HG02571 (cell line): ENCODE data around the gene PGBD5.

Source experiments
- ATAC-seq: cut with Tn5 transposase; IDR thresholded peaks from one replicate; pipeline ENCODE4 v1.9.1; 2021; ENCODE audit warnings: mild to moderate bottlenecking, moderate library complexity; ENCODE audit not compliant: unreplicated experiment

The PGBD5 gene

DNA sequence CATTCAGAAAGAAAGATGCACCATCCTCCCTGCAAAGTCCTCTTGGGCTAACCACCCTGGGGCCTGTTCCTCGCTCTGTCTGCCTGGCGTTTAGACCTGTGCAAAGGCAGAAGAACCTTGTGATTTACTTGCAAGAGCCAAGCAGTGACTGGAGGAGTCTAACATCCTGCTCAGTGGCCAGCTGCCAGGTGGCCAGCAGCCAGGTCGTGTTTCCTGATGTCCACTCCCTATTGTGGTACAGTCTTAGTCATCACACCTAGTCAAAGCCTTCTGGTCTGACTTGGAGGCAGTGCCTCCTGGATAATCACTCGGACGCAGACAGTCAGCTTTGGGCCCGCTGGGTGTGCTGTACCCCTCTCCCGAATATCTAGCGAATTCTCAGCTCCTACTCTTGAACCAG, 118.1 kb downstream of the PGBD5 start:
- ATAC-seq = no peak

DNA sequence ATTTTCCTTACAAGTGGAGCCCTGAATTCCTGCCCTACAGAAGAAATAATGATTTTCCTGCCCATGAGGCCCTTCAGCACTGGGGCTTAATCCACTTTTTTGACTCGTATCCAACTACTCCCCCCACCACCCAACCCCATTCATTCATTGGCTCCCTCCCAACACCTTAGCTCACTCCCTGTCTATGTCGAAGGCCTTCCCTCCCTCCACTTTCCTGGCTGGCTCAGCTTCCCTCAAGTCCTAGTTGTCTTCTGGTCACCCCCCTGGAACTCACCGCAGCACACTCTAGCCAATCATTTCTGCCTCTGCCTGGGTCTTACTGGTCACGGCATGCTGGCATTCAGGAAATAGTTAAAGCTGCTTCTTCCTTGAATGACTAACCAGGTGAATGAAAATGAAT, 118.9 kb downstream of the PGBD5 start:
- ATAC-seq = no peak

DNA sequence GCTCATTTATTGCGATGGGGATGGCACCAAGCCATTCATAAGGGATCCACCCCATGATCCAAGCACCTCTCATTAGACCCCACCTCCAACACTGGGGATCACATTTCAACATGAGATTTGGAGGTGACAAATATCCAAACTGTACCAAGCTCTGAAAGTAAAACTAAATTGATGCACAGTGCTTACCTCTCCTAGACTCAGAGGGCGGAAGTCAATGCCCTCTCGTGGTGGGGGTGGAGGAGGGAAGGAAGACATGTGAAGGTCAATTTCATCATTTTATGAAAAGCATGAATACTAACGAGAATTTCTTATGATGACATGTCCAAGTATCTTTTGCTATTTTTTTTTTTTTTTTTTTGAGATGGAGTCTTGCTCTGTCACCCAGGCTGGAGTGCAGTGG, 120.0 kb downstream of the PGBD5 start:
- ATAC-seq = no peak

DNA sequence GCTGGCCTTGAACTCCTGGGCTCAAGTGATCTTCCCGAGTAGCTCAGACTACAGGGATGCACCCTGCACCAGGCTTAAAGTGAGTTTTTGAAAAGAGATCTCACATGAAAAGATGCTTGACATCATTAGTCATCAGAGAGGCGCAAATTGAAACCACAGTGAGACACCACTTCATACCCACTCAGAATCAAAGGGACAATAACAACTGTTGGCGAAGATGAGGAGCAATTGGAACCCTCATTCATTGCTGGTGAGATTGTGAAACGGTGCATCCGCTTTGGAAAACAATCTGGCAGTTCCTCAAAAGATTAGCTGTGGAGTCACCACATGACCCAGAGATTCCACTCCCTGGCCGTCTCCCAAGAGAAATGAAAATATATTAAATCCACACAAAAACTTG, 122.3 kb downstream of the PGBD5 start:
- ATAC-seq = no peak

DNA sequence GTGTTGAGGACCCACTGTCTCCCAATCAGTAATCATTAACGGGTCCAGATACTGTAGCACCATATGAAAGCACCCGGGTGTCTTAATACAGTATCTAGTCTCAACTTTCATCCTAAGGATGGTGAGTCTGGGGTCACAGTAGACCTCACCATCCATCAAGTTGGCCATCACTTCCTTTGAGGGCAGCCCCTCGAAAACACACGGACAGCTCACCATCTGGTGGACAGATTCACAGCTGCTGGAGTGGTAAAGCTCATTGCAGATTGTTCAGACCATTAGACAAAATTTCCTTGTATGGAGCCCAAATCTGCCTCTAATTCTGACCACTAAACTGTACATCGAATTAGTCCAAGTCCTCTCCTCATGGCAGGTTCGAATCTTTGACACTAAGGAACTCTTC, 123.1 kb downstream of the PGBD5 start:
- ATAC-seq = no peak

DNA sequence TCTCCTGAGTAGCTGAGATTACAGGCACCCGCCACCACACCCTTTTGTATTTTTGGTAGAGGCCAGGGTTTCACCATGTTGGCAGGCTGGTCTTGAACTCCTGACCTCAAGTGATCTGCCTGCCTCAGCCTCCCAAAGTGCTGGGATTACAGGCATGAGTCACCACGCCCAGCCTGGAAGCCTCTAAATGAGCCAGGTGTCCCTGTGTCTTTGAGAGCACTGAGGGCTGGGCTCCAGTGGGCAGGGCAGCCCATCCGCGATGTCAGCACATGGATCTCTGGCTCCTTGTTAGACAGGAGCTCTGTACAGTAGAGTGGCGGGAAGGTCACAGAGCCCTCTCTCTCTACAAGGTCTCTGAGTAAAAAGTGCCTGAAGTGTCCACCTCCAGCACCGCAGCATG, 124.3 kb downstream of the PGBD5 start:
- ATAC-seq = no peak

DNA sequence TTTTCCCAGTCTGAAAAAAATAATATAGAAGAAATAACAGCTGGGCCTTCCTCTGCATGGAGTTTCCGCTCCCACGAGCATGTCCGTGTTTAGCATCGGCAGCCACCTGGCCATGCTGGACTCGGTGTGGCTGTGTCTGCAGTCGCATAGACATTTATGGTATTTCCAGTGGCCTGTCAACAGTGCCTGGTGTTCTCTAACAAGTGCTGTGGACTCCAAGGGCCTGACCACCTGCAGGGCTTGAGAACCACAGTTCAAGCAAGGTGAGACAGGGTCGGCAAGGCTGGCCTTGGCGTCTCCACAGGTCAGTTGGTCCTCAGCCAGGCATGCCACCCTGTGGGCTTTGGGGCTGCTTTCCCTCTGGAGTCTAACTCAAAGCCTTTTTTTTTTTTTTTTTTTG, 124.8 kb downstream of the PGBD5 start:
- no peak for ATAC-seq

DNA sequence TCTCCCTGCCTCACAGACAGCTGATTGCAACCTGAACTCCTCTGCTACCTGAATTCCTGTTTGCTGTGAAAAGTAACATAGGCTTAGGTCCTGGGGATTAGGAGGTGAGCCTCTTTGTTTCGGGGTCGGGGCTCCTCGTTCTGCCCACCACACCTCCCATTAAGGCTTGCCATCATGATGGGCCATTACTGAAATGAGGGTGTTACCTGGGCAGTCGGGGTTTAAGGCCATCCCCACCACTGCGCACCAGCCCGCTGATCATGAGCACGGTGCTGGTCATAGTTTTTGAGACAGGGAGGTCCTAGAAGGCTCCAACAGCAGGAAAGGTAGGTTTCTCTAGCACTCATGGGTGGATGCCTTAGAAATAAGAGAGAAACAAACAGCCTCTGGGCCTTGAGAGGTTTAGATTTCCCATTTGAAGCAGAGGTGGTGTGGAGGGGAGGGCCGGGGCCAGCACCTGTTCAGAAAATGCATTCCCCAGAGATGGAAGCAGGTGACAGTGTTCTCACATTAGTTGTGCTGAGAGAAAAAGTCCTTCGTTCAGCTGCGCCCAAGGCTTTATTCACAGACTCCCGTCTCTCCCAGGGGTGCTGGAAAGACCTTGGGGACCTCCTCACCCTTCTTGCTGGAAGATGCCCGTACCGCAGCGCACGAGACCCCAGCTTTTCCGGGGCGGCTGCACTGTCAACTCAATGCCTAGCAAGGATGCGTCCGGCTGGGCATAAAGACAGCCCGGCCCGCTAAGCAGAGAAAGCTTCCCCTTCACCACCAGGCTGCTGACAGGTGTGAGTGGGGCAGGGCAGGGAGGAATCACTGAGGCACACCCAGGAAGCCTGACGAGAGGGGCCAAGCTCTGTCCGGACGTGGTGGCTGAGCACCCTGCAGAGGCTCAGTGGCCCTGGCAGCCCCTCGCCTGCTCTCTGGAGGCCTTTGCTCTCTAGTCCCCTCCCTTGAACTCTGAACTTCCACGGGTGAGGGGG, 125.5 kb downstream of the PGBD5 start:
- ATAC-seq = no peak

DNA sequence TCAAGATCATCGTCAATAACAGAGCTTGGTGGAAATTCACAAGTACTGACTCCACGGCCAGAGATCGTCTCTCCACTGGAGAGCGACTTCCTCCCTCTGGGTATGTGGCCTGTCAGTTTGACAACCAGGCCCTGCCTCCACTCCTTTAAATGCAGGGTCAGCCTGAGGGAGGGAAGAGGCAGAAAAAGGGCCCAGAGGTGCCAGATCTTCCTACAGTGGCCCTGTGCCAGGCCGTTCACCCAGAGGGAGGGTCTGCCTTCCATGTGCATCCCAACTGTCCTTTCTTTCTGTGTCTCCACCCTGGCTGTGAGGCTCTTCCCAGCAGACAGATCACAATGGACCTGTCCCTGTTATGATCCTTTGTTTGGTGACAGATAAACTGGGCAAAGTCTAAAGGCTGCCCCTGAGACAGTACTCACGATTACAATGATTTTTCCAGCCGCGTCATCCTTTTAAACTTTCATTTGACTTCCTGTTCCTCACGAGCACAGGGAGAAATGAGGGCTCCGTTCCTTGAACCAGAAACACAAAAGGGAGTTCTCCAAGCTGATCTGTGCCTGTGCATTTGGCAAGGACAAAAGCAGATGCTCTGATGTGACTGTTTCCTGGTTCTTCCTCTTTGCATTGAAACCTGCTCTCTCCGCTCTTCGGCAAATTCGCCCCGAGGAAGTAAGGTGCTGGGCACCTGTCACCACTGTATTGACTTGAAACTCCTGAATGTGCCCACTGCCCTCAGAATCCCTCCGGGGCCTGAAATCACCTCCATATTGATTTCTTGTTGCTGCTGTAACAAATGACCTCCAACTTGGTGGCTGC, 126.7 kb downstream of the PGBD5 start:
- no peak for ATAC-seq

DNA sequence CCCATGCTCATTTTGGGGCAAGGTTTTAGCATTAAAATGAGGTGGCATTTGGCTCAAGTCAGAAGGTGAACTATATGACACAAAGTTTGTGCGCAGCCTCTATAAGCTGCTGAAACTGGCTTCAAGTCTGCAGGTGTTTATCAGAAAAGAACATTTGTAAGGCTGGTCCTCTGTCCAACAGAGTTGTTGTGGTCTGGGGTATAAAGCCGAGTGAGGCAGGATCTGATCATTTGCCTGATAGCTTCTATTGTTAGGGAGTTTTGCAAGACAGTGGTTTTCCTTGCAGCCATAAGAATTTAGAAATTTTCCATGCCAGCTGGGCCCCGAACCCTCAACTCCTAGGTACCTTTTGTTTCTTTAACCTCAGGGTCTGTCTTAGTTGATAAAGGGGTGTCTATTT, 130.8 kb downstream of the PGBD5 start:
- no peak for ATAC-seq

DNA sequence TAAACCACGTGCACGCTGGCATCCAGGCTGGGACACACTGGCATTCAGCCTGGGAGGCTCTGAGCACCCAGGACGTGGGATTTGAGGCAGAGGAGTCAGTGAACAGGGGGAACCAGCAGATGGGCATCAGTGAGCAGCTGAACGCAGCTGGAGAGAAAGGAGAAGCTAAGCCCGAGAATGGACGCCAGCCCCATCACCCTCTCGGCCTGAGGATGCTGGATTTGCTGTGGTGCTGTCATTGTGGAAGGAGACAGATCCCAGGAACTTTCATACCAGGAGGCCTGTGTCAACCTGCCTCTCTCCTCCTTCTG, 132.8 kb downstream of the PGBD5 start:
- ATAC-seq = no peak

DNA sequence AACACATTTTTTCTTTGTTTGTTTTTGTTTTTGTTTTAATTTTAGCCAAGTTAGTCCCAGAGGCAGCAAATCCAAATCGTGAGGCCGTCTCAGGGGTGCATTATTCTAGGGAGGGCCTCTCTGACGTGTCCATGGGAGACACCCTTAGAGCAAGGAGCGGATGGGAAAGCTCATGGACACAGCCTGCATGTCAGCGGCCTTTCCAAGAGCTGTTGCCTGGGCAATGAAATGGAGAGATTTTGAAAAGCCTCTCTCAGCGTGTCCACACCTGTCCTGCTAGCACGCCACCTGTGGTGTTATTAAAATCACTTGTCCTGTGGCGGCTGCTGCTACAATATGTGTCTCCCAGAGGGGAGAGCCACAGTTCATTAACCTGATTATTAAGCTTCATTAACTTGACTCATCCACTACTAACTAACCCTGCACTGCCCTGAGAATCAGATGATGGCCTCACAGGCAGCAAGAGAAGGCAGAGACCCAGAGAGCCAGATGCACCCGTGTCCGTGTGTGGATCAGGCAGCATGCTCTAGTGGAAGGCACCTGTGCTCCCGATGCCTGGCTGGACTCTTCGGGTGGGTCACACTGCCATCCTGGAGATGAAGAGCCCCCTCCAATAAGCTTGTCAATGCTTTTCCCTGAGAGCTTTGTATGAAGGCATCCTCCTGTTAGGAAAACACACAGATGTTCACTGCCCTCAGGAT, 133.3 kb downstream of the PGBD5 start:
- ATAC-seq = no peak

DNA sequence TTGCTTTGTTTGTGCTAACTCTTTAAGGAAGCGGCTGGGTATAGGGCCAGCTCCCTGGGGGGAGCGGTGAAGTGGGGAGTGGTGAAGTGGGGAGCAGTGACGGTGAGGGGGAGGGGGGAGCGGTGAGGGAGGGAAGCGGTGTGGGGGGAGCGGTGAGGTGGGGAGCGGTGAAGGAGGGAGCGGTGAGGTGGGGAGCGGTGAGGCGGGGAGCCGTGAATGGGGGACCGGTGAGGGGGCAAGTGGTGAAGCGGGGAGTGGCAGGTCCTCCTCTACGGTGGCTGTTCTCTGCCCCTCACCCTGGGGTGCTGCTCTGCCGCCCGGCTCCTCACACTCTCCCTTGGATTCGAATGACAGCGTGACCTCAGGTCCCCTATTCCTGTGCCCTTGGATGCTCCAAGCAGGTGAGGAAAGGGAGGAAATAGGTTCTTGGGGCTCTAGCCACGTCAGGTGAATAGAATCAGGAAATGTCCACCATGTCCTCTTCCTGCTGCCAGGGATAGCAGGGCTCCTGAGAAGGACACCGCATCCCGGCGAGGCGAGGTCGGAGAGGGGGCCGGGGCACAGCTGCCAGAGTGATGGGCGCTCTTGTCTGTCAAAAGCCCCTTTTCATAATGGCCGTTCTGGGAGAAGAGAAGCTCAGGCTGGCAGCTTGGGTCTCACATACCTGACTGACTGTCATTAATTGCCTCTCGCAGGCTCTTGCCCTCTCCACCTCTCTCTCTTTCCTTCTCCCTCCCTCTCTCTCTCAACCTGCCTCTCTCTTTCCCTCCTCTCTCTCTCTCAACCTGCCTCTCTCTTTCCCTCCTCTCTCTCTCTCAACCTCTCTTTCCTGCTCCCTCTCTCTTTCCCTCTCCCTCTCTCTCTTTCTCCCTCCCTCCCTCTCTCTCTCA, 134.2 kb downstream of the PGBD5 start:
- ATAC-seq = no peak

DNA sequence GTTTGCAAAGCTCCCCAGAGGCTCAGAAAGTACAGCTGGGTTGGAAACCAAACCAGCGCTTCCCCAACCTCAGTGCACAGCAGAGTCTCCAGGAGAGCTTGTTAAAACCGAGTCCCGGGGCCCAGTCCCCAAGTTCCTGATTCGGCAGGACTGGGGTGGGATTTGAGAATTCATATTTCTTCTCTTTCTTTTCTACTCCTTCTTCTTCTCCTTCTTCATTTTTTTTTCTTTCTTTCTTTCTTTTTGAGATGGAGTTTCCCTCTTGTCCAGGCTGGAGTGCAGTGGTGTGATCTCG, 136.8 kb downstream of the PGBD5 start:
- ATAC-seq = no peak

DNA sequence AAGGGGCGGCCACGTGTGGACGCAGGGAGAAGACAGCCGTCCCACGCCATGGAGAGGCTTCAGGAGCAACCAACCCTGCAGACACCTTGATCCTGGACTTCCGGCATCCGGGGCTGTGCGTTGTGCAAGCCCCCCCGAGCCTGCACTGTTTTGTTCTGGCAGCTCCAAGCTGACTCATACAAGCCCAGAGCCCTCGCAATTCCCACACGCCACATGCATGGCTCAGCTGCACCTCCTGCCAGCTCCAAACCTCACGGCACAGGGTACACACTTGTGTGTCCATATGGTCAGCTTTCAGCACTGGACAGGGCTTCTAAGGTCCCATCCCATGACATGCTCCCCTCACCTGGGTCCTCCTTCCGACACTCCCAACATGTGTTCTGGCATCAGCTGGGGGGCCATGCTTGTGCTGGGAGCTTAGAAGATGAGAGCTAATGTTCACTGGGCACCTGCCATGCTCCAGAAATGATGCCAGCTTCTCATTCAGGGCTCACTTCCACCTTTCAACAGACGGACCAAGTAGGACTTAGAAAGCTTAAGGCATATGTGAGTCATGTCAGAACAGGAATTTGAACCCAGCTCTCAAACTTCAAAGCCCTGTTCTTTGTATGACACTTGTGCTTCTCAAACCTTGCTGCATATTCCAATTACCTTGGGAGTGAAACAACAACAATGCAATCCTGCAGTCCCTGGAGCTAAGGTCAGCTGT, 137.3 kb downstream of the PGBD5 start:
- ATAC-seq = no peak

DNA sequence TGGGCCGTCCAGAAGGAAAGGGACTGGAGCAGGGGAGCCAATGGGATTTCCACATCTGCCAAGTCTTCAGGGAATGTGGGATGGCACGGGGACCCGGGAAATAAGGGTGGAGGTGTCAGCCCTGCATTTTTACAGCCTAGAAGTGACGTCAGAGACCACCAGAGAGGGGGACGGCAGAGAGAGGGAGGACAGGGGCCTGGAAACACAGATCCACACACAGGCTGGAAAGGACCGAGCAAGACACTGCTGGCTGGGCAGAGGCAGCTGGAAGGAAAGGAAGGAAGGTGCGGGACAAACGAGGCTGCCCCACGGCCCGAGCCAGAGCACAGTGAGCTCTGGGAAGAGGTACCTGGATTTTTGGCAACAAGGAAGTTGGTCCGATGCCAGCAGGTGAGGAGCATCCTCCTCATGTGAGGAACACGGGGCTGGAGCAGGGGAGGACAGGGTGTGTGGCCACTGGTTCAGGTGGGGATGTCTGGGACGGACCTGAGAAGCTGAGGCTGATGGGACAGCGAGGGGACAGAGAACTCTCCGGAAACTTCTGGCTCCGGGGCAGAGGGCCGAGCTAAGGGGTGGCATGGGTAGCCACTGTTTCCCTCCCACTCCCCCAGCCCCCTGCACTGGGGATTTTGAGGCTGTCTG, 138.3 kb downstream of the PGBD5 start:
- ATAC-seq = no peak

DNA sequence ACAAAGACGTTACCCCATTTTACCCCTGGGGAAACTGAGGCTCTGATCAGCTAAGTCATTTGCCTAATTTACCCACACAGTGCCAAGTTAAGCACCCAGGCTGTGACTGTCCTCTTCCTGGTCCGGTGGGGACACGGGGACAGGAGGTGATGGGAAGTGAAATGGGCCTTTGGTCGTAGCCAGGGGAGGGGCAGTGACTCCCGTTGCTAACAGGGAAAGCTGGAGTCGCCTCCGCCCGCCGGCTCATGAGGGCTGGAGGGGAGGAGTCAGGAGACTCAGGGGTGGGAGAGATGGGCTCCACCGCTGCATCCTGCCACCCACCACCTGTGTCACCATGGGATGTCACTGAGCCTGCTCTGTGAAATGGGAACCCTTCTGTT, 139.3 kb downstream of the PGBD5 start:
- ATAC-seq = no peak

DNA sequence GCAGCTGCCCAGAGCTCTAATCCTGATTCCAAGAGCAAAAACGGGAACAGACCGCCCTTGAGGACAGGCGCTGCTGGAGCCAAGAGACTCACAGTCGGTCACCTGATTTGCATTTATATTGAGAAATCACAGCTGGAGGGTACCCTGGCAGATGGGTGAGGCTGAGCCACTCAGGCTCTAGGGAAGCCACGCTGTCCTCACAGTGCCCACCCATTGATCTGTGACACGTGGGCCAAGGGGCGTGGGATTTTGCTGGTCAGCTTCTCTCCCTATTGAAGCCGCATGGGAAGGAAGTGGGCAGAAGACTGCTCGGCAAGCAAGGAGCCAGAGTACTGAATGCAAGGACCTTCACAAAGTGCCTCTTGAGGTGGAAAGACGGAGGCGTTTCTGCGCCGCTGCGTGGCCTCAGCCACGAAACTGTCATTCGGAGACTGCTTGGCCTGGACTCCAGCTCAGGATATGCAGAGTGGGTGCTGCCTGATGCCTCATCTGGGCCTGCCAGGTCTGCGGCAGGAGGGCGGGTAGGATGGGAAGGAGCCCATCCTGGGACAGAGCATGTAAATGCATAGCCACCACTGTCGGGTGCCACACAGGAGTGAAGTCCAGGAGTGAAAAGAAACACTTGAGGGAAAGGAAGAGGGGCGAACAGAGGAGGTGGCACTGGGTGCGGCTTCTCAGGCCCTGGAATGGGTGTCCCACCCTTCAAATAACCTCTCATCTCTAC, 139.8 kb downstream of the PGBD5 start:
- no peak for ATAC-seq

DNA sequence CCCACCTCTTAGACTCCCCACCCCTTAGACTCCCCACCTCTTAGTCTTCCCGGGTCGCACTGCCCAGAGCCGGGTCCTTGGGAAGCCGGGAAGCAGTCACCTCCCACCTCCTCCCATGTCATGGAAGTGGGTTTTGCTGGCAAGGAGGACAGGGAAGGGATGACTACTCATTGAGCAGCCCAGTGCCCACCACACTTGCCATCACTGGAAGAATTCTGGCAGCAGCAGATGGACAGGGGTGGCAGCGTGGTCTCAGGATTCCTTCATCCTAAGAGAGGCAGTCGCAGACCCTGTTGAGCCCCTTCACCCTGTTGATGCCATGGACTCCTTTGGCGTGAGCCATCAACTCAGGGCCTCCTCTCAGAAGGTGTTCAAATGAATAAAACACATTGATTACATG, 140.8 kb downstream of the PGBD5 start:
- ATAC-seq = no peak
